MM.1S (cell line): ENCODE results near the gene ACCSL.

Experiments used
- CTCF ChIP-seq: fragments of 300-600 bp; sonication (generic); IDR thresholded peaks from 2 replicates; pipeline ENCODE4 v1.5.1; 2016; ENCODE audit warnings: antibody characterized with exemption, low read length, mixed read lengths
- EZH2 ChIP-seq: fragments of 300-600 bp; sonication (generic); optimal IDR thresholded peaks from 2 replicates; pipeline ENCODE3; 2017; ENCODE audit warnings: low read depth, mild to moderate bottlenecking, antibody characterized with exemption, low read length, mixed read lengths
- EZH2phosphoT487 ChIP-seq: fragments of 300-600 bp; sonication (generic); IDR thresholded peaks from 2 replicates; pipeline ENCODE4 v1.6.1; 2018; ENCODE audit warnings: antibody characterized with exemption, low read length

GRCh38 chr11:44008698-44009097, 39.1 kb upstream of the ACCSL start:
- no peak for TF ChIP-seq CTCF
- no peak for TF ChIP-seq EZH2phosphoT487
- no peak for TF ChIP-seq EZH2
